ENCODE results near the gene PRR29.

DNA sequence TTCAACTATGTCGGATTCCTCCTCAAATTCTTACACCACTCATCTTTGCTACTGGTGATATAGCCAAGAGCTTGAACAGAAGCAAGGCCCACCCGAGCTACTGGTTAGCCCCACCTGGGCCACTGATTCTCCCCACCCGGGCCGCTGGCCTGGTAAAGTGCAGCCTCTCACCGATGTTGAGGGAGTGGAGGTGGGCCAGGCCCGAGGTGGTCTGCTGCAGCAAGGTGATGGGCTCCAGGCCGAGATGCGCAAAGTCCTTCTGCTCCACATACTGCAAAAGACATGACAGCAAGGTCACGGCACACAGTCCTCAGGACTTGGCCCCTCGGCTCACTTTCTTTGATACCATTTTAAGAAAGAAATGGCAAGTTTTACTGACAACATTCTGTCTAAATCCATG is 55.0 kb downstream of the PRR29 start:
- TF ChIP-seq, protein P1, sequence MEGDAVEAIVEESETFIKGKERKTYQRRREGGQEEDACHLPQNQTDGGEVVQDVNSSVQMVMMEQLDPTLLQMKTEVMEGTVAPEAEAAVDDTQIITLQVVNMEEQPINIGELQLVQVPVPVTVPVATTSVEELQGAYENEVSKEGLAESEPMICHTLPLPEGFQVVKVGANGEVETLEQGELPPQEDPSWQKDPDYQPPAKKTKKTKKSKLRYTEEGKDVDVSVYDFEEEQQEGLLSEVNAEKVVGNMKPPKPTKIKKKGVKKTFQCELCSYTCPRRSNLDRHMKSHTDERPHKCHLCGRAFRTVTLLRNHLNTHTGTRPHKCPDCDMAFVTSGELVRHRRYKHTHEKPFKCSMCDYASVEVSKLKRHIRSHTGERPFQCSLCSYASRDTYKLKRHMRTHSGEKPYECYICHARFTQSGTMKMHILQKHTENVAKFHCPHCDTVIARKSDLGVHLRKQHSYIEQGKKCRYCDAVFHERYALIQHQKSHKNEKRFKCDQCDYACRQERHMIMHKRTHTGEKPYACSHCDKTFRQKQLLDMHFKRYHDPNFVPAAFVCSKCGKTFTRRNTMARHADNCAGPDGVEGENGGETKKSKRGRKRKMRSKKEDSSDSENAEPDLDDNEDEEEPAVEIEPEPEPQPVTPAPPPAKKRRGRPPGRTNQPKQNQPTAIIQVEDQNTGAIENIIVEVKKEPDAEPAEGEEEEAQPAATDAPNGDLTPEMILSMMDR (IDR thresholded peaks at IDR 0.05; ENCODE audit: extremely low read depth in 1 of 2, insufficient read depth in 1 of 2, low read depth in 1 of 2, low read length in 2 of 2): no peak
- TF ChIP-seq EZH2 (IDR thresholded peaks at IDR 0.05; ENCODE audit: borderline replicate concordance, low read depth, low read length, severe bottlenecking): no peak
- TF ChIP-seq, protein P2, sequence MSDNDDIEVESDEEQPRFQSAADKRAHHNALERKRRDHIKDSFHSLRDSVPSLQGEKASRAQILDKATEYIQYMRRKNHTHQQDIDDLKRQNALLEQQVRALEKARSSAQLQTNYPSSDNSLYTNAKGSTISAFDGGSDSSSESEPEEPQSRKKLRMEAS (IDR thresholded peaks at IDR 0.05; ENCODE audit: insufficient read depth, insufficient read length): no peak
- no peak for TF ChIP-seq POLR2AphosphoS5 (IDR thresholded peaks at IDR 0.05; ENCODE audit: insufficient read depth, low read depth, low read length)
- no peak for TF ChIP-seq POLR2A (IDR thresholded peaks at IDR 0.05; ENCODE audit: low read depth, low read length)
- no peak for TF ChIP-seq MYC (IDR thresholded peaks at IDR 0.05; ENCODE audit: low read depth, low read length)
- TF ChIP-seq FOS (IDR thresholded peaks at IDR 0.05; ENCODE audit: borderline replicate concordance, insufficient read depth, low read length): no peak
